GM12873 (cell line): Measurements from ENCODE around the gene AOAH.

Experiments used
- TF ChIP-seq, protein P1 (sequence below): IDR thresholded peaks from 2 replicates; pipeline ENCODE4 v1.5.1; 2012; ENCODE audit warnings: low read depth, mild to moderate bottlenecking, moderate library complexity, low read length, control low read depth; ENCODE audit not compliant: insufficient read depth; ENCODE audit errors: missing control alignments

AOAH gene

GRCh38 chr7:36563706-36564327, 160.5 kb downstream of the AOAH start:
- TF ChIP-seq, protein P1, sequence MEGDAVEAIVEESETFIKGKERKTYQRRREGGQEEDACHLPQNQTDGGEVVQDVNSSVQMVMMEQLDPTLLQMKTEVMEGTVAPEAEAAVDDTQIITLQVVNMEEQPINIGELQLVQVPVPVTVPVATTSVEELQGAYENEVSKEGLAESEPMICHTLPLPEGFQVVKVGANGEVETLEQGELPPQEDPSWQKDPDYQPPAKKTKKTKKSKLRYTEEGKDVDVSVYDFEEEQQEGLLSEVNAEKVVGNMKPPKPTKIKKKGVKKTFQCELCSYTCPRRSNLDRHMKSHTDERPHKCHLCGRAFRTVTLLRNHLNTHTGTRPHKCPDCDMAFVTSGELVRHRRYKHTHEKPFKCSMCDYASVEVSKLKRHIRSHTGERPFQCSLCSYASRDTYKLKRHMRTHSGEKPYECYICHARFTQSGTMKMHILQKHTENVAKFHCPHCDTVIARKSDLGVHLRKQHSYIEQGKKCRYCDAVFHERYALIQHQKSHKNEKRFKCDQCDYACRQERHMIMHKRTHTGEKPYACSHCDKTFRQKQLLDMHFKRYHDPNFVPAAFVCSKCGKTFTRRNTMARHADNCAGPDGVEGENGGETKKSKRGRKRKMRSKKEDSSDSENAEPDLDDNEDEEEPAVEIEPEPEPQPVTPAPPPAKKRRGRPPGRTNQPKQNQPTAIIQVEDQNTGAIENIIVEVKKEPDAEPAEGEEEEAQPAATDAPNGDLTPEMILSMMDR: no peak

GRCh38 chr7:36562121-36562520, 162.2 kb downstream of the AOAH start:
- TF ChIP-seq, protein P1: no peak

DNA sequence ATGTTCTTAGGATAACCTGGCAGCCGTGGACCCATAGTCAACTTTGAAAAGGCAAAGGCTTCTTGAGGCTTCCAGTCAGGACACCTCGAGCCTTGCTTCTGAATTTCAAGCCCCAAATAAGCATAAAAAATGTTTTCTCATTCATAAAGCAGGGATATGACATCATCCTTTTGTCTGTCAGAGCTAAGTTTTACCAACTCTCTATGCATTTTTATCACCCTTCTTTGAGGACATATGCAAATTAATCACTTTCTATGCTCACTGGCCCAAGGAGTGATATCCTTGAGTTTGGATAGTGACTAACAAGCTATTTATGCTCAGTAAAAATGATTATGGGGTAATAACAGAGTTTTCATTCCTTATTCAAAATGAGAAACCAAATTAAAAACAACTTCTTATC, 175.3 kb downstream of the AOAH start:
- TF ChIP-seq, protein P1: no peak

GRCh38 chr7:36547416-36547815, 176.9 kb downstream of the AOAH start:
- TF ChIP-seq, protein P1: no peak

GRCh38 chr7:36546331-36546730, 178.0 kb downstream of the AOAH start:
- TF ChIP-seq, protein P1: no peak

DNA sequence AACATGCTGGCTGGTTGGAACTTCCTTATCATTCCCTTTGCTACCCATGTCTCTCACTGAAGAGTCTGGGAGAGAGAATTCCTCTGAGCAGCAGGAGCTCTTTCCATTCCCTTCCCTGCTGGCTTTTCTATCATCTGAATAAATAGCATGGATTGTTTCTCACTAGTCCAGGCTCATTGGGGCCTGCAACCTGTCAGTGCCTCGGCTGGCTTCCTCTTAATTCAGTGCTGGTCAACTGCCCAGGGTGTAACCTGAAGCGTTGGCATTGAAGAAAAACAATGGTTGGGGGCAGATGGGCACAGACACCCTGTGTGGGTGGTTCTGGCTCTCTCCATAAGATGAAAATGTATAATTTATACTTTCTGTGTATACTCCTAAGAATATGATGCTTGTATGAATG, 179.0 kb downstream of the AOAH start:
- TF ChIP-seq, protein P1: no peak

DNA sequence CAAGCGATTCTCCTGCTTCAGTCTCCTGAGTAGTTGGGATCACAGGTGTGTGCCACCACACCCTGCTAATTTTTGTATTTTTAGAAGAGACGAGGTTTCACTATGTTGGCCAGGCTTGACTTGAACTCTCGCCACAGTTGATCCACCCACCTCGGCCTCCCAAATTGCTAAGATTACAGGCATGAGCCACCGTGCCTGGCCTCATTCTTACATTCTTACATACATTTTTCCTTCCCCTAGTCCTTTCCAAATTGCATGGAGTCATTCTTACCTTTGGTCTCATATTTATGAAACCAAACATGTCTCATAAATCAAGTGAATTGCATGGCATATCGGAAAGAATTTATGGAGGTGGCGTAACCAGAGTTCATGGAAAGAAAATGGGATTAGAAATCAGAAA, 186.2 kb downstream of the AOAH start:
- TF ChIP-seq, protein P1: no peak
